CD14-positive monocyte (primary cell): Measurements from ENCODE around the gene OVOL2. TPM values are rescaled to one million over a fixed set of nuclear protein-coding genes. Genes with fewer than 3 reads are reported as not detected.

ENCODE experiments used
- DNase-seq, 3 donors: peaks; one replicate each; pipeline ENCODE4 v3.0.0-alpha.2; 2011 to 2022
- H2AFZ ChIP-seq: 2 replicates; pipeline ENCODE4 v1.6.0; 2012; ENCODE audit warnings: mild to moderate bottlenecking, low read depth, low read length, inconsistent platforms; ENCODE audit not compliant: insufficient read depth, poor library complexity, severe bottlenecking
- H3K27ac ChIP-seq, 2 donors: 1 replicate in 1 of 2; 2 replicates in 1 of 2; pipeline ENCODE4 v1.5.1; 2012 to 2013; ENCODE audit warnings: low read length in 2 of 2, control low read depth in 1 of 2, inconsistent platforms in 1 of 2, low read depth in 1 of 2, mild to moderate bottlenecking in 1 of 2
- H3K27me3 ChIP-seq, 2 donors: one replicate each; pipeline versions ENCODE4 v1.6.0 to v1.6.1; 2011 to 2013; ENCODE audit warnings: low read length in 2 of 2; ENCODE audit not compliant: control insufficient read depth in 2 of 2, insufficient read depth in 2 of 2
- H3K36me3 ChIP-seq, 2 donors: replicated peaks in 1 of 2; 1 replicate in 1 of 2; 2 replicates in 1 of 2; pipeline versions ENCODE4 v1.5.1 to v1.6.1; 2012 to 2013; ENCODE audit warnings: low read length in 2 of 2, control low read depth in 1 of 2, inconsistent platforms in 1 of 2, mild to moderate bottlenecking in 1 of 2; ENCODE audit not compliant: insufficient read depth in 2 of 2, control insufficient read depth in 1 of 2
- H3K4me1 ChIP-seq, 2 donors: 1 replicate in 1 of 2; 2 replicates in 1 of 2; pipeline versions ENCODE4 v1.5.1 to v1.6.1; 2012 to 2013; ENCODE audit warnings: low read length in 2 of 2, control low read depth in 1 of 2, inconsistent platforms in 1 of 2, mild to moderate bottlenecking in 1 of 2, moderate library complexity in 1 of 2; ENCODE audit not compliant: insufficient read depth in 2 of 2, control insufficient read depth in 1 of 2
- H3K4me2 ChIP-seq: replicated peaks from 2 replicates; pipeline ENCODE3; 2012; ENCODE audit warnings: low read length, moderate library complexity, mild to moderate bottlenecking; ENCODE audit not compliant: poor library complexity, severe bottlenecking; ENCODE audit errors: extremely low read depth
- H3K4me3 ChIP-seq, 3 experiments: fragments of 200-600 bp in 1 of 3; sonication (generic) in 1 of 3; replicated peaks in 1 of 3; 1 replicate in 2 of 3; 2 replicates in 1 of 3; pipeline ENCODE4 v1.5.1; 2011 to 2013; ENCODE audit warnings: low read length in 3 of 3, mild to moderate bottlenecking in 3 of 3, control low read depth in 2 of 3, low read depth in 2 of 3, inconsistent platforms in 1 of 3, moderate library complexity in 1 of 3
- H3K79me2 ChIP-seq: 2 replicates; pipeline ENCODE4 v1.6.0; 2012; ENCODE audit warnings: mild to moderate bottlenecking, control low read depth, inconsistent platforms, low read length, moderate library complexity; ENCODE audit not compliant: insufficient read depth
- H3K9ac ChIP-seq: 2 replicates; pipeline ENCODE4 v1.6.0; 2017; ENCODE audit warnings: low read length, mild to moderate bottlenecking; ENCODE audit not compliant: insufficient read depth, poor library complexity, severe bottlenecking
- H3K9me3 ChIP-seq, 2 donors: replicated peaks in 1 of 2; 1 replicate in 1 of 2; 2 replicates in 1 of 2; pipeline versions ENCODE4 v1.5.1 to v1.6.1; 2012 to 2013; ENCODE audit warnings: low read length in 2 of 2, control low read depth in 1 of 2; ENCODE audit not compliant: control insufficient read depth in 1 of 2, insufficient read depth in 1 of 2
- H4K20me1 ChIP-seq: 2 replicates; pipeline ENCODE4 v1.6.0; 2012; ENCODE audit warnings: mild to moderate bottlenecking, low read length, control low read depth, moderate library complexity; ENCODE audit not compliant: insufficient read depth
- H3K27ac Mint-ChIP-seq, 7 donors: one replicate each; pipeline ENCODE4 v1.8.0; 2020; ENCODE audit warnings: mild to moderate bottlenecking in 7 of 7, mixed read lengths in 7 of 7, moderate library complexity in 6 of 7, inconsistent platforms in 2 of 7
- H3K27me3 Mint-ChIP-seq, 3 donors: one replicate each; pipeline ENCODE4 v1.8.0; 2021 to 2022; ENCODE audit warnings: low read depth in 3 of 3, mild to moderate bottlenecking in 3 of 3, mixed read lengths in 3 of 3, moderate library complexity in 3 of 3, inconsistent platforms in 1 of 3
- H3K36me3 Mint-ChIP-seq, 2 donors: one replicate each; pipeline ENCODE4 v1.8.0; 2020; ENCODE audit warnings: mixed read lengths in 2 of 2, inconsistent platforms in 1 of 2, mild to moderate bottlenecking in 1 of 2
- H3K4me1 Mint-ChIP-seq: one replicate; pipeline ENCODE4 v1.8.0; 2020; ENCODE audit warnings: mild to moderate bottlenecking, mixed read lengths
- H3K4me3 Mint-ChIP-seq, 2 donors: one replicate each; pipeline ENCODE4 v1.8.0; 2020; ENCODE audit warnings: mild to moderate bottlenecking in 2 of 2, mixed read lengths in 2 of 2, moderate library complexity in 1 of 2
- H3K9me3 Mint-ChIP-seq, 7 donors: one replicate each; pipeline ENCODE4 v1.8.0; 2020 to 2022; ENCODE audit warnings: mixed read lengths in 7 of 7, mild to moderate bottlenecking in 6 of 7, moderate library complexity in 6 of 7, inconsistent platforms in 2 of 7
- CTCF ChIP-seq: fragments of 200-600 bp; IDR thresholded peaks from one replicate; pipeline ENCODE4 v1.8.0; 2022; ENCODE audit warnings: antibody characterized with exemption, mild to moderate bottlenecking
- WGBS: methylation state at CpG from one replicate; pipeline ENCODE4 v1.1.5; 2013; ENCODE audit warnings: missing lambda C conversion rate; ENCODE audit not compliant: insufficient coverage; 5-methylcytosine and 5-hydroxymethylcytosine counted together
- intact Hi-C, 2 donors: fragments of 100-400 bp; cut with micrococcal nuclease; formaldehyde crosslinking; loops; one replicate each; pipeline versions ENCODE4 v1.15.0 to v1.15.1; 2023
- polyA plus RNA-seq, 3 donors: library from polyadenylated mRNA; depleted of rRNA in 1 of 3; unstranded in 2 of 3; stranded (reverse) in 1 of 3; fragments of 300-500 nt in 2 of 3; fragments of >200 nt in 1 of 3; fragmentation: Illumina TruSeq in 2 of 3; gene quantifications; 1 replicate in 2 of 3; 2 replicates in 1 of 3; pipeline ENCODE4 v1.2.3, GENCODE V29; 2012 to 2021

OVOL2 gene
- polyA plus RNA-seq, 3 donors = not detected

- Mint-ChIP-seq H3K4me3 (no peak overlapping the region), H3K27me3 (no peaks in the 10 kb centered on the region), H3K9me3 (no peaks in the 10 kb centered on the region), H3K36me3 (peaks cover 32 to 64% of the 10 kb centered on the region in 2 donors), H3K27ac (peak overlapping the region in 1 of 7 donors; percentile 15), H3K4me1 (no peaks in the 10 kb centered on the region)
- no peaks in the 10 kb centered on the region for H4K20me1 ChIP-seq
- H3K4me1 ChIP-seq = no peaks in the 10 kb centered on the region
- H3K4me2 ChIP-seq = no peak overlapping the region
- H3K79me2 ChIP-seq = peaks cover 37% of the 10 kb centered on the region
- DNase-seq = no peak
- 96% methylated on average over 3 of the region's 3 CpGs for WGBS
- H3K27ac ChIP-seq = peak overlapping the region in 1 of 2 donors; percentile 22
- peaks cover 33 to 80% of the 10 kb centered on the region in 2 donors for H3K36me3 ChIP-seq
- no peaks in the 10 kb centered on the region for H3K27me3 ChIP-seq
- H3K9ac ChIP-seq = no peak overlapping the region
- H3K9me3 ChIP-seq = no peaks in the 10 kb centered on the region
- TF ChIP-seq CTCF = no peak
- intact Hi-C loops = no loop called here
- H2AFZ ChIP-seq = no peak overlapping the region
- no peak overlapping the region for H3K4me3 ChIP-seq
Observed at GRCh38 chr20:17987988-17988387, 69.7 kb downstream of the OVOL2 start.

- H3K36me3 Mint-ChIP-seq = peaks cover 43 to 58% of the 10 kb centered on the region in 2 donors
- Histone ChIP-seq H3K27me3 (no peaks in the 10 kb centered on the region), H3K9me3 (no peaks in the 10 kb centered on the region), H3K4me1 (no peaks in the 10 kb centered on the region), H3K79me2 (peaks cover 57% of the 10 kb centered on the region), H3K36me3 (peaks cover 44 to 90% of the 10 kb centered on the region in 2 donors), H3K4me3 (no peak overlapping the region), H2AFZ (no peak overlapping the region), H3K9ac (no peak overlapping the region), H3K27ac (no peak overlapping the region), H4K20me1 (peaks cover 8% of the 10 kb centered on the region), H3K4me2 (no peak overlapping the region)
- no peak for TF ChIP-seq CTCF
- no CpG with 5 or more reads among the region's 7 CpGs for WGBS
- no peaks in the 10 kb centered on the region for H3K27me3 Mint-ChIP-seq
- peak overlapping the region in 1 of 7 donors; percentile 8 for H3K27ac Mint-ChIP-seq
- no peaks in the 10 kb centered on the region for H3K4me1 Mint-ChIP-seq
- DNase-seq = no peak
- no peaks in the 10 kb centered on the region for H3K9me3 Mint-ChIP-seq
- intact Hi-C loops = no loop called here
- no peak overlapping the region for H3K4me3 Mint-ChIP-seq
Observed at GRCh38 chr20:17985388-17986018, 72.2 kb downstream of the OVOL2 start.
